Activated T-cell treated with anti-CD3 and anti-CD28 coated beads, Interleukin-2, amount 50 U/mL, for 24 hours (primary cell): Measurements from ENCODE around the gene BPI.

ENCODE experiments used
- DNase-seq: peaks from one replicate; pipeline ENCODE4 v3.0.0-alpha.2; 2020
- H3K27ac Mint-ChIP-seq: 2 replicates; pipeline ENCODE4 v1.8.0; 2020; ENCODE audit warnings: mild to moderate bottlenecking, mixed read lengths
- H3K27me3 Mint-ChIP-seq: 2 replicates; pipeline ENCODE4 v1.8.0; 2020; ENCODE audit warnings: mixed read lengths
- H3K36me3 Mint-ChIP-seq: 2 replicates; pipeline ENCODE4 v1.8.0; 2020; ENCODE audit warnings: low read depth, mixed read lengths
- H3K4me1 Mint-ChIP-seq: 2 replicates; pipeline ENCODE4 v1.8.0; 2020; ENCODE audit warnings: low read depth, mixed read lengths
- H3K4me3 Mint-ChIP-seq: 2 replicates; pipeline ENCODE4 v1.8.0; 2020; ENCODE audit warnings: mild to moderate bottlenecking, moderate library complexity, mixed read lengths
- H3K9me3 Mint-ChIP-seq: 2 replicates; pipeline ENCODE4 v1.8.0; 2020; ENCODE audit warnings: mixed read lengths

Gene BPI

DNA sequence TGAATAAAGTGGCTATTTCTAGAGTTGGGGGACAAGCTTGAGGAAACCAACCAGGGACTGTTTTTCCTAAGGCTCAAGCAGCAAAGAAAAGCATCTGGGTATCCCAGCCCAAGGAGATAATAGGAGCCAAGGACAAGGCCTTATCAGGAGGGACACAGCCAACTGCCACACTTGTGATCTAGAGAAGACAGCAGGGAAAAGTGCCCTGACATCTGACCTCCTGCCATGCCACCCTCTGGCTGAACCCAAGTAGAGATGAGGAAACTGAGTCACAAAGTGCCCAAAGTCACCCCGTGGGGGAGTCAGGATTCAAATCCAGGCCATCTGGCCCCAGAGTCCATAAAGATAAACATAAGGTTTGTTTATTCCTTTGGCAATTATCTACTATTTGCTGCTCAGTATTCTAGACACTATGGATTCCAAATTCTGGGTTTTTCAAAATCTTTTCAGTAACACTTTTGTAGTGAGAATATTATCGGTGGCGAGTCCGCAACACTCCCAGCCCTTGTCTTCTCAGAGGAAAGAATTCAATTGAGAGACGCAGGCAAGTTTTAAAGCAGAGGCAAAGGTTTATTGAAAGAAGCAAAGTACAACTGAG lies 38.9 kb downstream of the BPI start:
- no peak overlapping the region for H3K27ac Mint-ChIP-seq
- H3K36me3 Mint-ChIP-seq: no peaks in the 10 kb centered on the region
- no peaks in the 10 kb centered on the region for H3K4me1 Mint-ChIP-seq
- DNase-seq: no peak
- no peak overlapping the region for H3K4me3 Mint-ChIP-seq
- peaks cover 4% of the 10 kb centered on the region for H3K9me3 Mint-ChIP-seq
- H3K27me3 Mint-ChIP-seq: peaks cover 8% of the 10 kb centered on the region

DNA sequence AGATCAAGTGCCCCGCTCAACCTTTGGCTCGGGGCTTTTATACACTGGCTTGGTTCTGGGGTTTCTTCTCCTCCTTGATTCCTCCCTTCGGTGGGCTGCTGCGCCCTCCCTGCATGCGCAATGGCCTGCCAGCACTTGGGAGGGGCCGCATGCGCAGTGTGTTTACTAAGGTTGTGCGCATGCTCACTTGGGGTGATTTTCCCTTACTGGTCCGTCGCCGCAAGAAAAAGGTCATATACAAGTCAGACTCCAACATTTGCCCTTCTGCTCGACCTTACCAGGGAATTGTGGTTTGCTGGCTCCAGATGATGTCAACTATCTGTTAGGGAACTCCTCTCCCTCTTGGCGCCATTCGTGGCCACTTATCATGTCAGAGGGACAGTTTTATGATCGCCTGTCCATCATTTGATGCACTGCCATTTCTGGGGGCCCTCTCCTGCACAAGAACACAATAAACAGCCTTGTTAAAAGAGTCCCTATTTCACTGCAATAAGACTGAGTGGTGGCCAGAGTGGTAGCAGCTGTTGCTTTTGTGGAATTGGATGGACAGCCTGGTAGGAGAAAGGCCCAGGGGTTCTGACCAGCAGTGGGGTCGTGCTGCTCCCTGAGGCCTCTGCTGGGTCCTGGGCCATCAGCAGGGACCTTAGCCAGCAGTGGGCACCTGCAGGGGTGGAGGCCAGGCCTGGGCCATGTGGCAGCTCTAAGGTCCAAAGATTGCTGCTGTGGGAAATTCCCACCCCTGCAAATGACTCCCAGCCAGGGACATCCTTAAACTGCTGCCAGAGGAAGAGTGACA lies 39.6 kb downstream of the BPI start:
- Mint-ChIP-seq H3K36me3 (no peaks in the 10 kb centered on the region), H3K27me3 (peaks cover 6% of the 10 kb centered on the region), H3K4me3 (no peak overlapping the region), H3K9me3 (no peaks in the 10 kb centered on the region), H3K27ac (no peak overlapping the region), H3K4me1 (no peaks in the 10 kb centered on the region)
- no peak for DNase-seq

DNA sequence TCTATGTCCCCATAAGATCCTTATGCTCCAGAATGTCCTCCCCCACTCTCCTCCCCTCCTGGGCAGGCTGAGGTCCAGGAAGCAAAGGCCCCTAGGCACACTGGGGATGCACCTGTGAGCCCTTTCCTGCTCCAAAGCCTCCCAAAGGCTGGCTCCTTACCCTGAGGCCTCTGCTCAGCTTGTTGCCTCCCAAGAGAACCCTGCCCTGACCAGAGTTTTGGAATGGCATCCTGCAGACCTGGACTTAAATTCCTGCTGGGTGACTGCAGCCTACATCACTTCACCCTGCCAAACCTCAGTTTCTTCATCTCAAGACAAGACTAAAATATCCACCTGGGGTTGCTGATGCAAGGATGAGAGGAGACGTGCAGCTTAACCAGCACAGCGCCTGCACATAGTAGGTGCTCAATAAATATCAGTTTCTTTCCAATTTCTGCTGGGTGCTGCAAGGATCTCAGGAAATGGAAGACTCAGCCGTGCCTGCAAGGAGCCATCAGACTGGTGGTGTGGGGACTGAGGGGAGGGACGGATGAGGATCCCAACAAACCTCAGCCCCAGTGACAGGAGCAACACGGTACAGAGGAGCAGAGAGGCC lies 40.2 kb downstream of the BPI start:
- no peaks in the 10 kb centered on the region for H3K4me1 Mint-ChIP-seq
- H3K36me3 Mint-ChIP-seq: no peaks in the 10 kb centered on the region
- no peak overlapping the region for H3K4me3 Mint-ChIP-seq

DNA sequence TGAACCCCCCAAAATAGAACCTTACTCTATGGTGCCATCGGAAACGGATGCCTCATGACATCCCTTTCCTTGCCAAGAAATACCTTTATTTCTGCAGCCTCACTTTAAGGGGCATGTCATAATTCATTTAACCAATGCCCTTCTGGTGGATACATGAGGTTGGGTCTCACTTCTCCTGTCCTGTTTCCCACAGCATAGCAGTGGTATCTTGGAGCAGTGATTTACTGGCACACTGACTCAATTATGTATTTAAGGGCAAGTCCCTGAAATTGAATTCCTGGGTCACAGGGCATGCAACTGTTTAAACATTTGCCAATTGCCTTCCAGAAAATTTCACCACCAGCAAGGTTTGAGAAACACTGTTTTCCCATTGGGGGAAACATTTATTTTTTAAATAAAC lies 41.7 kb downstream of the BPI start:
- Mint-ChIP-seq H3K4me1 (no peaks in the 10 kb centered on the region), H3K27me3 (peaks cover 6% of the 10 kb centered on the region), H3K27ac (no peak overlapping the region), H3K4me3 (no peak overlapping the region), H3K9me3 (no peaks in the 10 kb centered on the region), H3K36me3 (no peaks in the 10 kb centered on the region)
- DNase-seq: no peak

More for the DNA sequence above, 40.2 kb downstream of the BPI start:
- H3K27ac Mint-ChIP-seq: no peak overlapping the region
- DNase-seq: no peak
- H3K9me3 Mint-ChIP-seq: no peaks in the 10 kb centered on the region
- peaks cover 6% of the 10 kb centered on the region for H3K27me3 Mint-ChIP-seq

DNA sequence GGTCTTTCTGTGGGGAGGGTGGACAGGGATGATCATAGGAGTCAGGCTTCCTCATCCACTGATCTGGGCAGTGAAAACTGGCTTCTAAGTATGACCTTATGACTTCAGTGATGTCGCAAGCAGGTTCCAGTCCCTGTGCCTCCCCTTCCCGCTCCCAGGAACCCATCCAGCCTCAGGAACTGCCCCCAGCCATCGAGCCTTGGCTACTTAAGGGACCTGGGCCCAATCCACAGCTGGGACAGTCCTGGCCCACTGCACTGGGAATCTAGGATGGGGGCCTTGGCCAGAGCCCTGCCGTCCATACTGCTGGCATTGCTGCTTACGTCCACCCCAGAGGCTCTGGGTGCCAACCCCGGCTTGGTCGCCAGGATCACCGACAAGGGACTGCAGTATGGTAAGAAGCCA lies 42.3 kb downstream of the BPI start, which contains the start of gene LBP:
Gene LBP, plus strand, starts transcription at position 236 of the 405 bp plus-strand sequence. Its CDS starts 35 bp downstream, at position 271.
- H3K4me3 Mint-ChIP-seq: no peak within 1 kb of the TSS
- H3K27me3 Mint-ChIP-seq: peaks cover 6% of the 10 kb centered on the region
- H3K9me3 Mint-ChIP-seq: no peaks in the 10 kb centered on the region
- no peak for DNase-seq
- no peaks in the 10 kb centered on the region for H3K4me1 Mint-ChIP-seq
- H3K36me3 Mint-ChIP-seq: no peaks in the 10 kb centered on the region
- H3K27ac Mint-ChIP-seq: no peak within 1 kb of the TSS

DNA sequence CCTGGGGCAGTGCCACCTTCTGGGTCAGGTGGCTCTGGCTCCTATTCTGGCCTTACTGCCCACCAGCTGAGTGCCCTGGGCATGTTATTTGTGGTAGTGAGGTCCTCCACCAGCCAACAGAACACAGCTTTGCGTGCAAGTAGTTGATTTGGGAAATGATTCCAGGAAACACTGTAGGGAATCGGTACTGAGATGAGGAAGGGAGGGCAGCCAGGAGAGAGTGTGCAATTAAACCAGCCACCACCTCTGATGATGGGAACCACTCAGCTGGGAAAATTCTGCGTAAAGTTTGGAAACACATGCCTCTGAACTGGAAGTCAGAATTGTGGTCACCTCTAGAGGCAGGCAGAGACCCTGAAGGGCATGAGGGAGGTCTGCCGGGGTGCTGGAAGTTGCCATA lies 42.8 kb downstream of the BPI start:
- no peak for DNase-seq
- no peaks in the 10 kb centered on the region for H3K36me3 Mint-ChIP-seq
- H3K4me1 Mint-ChIP-seq: no peaks in the 10 kb centered on the region
- no peak overlapping the region for H3K27ac Mint-ChIP-seq
- H3K4me3 Mint-ChIP-seq: no peak overlapping the region
- H3K27me3 Mint-ChIP-seq: peaks cover 6% of the 10 kb centered on the region
- no peaks in the 10 kb centered on the region for H3K9me3 Mint-ChIP-seq

DNA sequence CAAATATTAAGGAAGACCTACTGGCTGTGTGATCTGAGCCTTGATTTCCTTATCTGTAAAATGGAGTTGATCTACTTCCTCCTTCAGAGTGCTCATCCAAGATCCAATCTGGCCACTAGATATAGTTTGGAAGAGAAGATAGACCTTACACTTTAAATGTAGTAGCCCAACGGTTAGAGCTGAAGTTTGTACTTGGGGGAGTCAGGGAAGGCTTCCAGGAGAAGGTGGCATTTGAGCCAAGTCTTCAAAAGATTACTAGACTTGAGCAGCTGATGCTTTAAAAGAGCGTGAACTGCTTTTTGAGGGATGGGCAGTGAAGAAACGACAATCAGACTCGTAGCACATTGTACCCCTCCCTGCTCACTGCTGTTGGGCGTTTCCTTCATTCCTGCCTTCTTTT lies 45.9 kb downstream of the BPI start:
- H3K9me3 Mint-ChIP-seq: no peaks in the 10 kb centered on the region
- H3K27me3 Mint-ChIP-seq: peaks cover 6% of the 10 kb centered on the region
- H3K36me3 Mint-ChIP-seq: no peaks in the 10 kb centered on the region
- no peak overlapping the region for H3K4me3 Mint-ChIP-seq
- H3K4me1 Mint-ChIP-seq: peaks cover 3% of the 10 kb centered on the region
- H3K27ac Mint-ChIP-seq: no peak overlapping the region
- DNase-seq: no peak

DNA sequence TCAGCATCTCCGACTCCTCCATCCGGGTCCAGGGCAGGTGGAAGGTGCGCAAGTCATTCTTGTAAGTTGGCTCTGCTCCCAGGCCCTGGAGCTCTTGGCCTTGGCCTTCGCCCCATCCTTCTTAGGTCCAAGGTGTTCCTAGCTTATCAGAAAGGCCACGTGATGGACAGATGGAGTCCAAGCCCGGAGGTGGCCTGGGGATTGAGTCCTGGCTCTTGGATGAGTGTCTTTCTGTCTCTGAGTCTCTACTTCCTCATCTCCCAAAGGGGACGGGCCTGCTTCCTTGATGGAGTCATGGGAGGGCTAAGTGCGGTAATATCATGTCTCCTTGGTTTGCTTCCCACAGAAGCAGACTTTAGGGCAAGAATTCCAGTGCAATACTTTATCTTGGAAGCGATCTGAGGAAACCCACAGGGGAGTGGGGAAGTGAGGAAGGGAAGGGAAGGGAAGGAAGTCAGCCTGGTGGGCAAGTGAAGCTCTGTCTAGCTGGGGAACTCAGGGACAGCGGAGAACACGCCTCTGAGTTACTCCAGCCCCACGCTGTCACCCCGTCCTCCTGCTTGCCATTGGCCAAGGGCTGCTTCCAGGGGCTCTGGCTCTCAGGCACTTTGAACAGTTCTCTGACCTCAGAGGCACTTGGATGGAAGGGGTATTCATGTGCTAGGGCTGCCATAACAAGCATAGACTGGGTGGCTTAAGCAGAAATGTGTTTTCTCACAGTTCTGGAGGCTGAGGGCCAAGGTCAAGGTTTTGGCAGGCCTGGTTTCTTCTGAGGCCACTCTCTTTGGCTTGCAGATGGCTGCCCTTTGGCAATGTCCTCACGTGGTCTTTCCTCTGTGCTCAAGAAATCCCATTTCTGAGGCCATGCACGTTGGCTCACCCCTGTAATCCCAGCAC lies 47.2 kb downstream of the BPI start:
- H3K9me3 Mint-ChIP-seq: no peaks in the 10 kb centered on the region
- no peak overlapping the region for H3K4me3 Mint-ChIP-seq
- no peak for DNase-seq
- H3K4me1 Mint-ChIP-seq: peaks cover 3% of the 10 kb centered on the region
- H3K27me3 Mint-ChIP-seq: peaks cover 6% of the 10 kb centered on the region
- no peak overlapping the region for H3K27ac Mint-ChIP-seq
- H3K36me3 Mint-ChIP-seq: no peaks in the 10 kb centered on the region

DNA sequence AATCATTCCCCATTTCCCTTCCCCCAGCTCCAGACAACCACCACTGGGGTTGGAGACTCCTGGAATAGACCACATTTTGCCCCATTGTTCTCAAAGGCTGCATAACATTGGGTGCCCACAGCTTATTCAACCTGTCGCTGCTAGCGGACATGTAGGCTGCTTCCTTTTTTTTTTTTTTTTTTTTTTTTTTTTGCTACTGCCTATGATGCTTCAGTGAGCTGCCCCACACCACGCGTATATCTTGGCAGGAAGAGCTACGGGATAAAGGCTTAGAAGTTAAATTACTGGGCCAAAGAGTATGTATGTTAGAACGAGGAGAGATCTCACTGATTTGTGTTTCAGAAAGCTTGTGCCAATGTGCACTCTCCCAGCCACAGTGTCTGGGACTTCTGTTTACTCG lies 49.4 kb downstream of the BPI start:
- DNase-seq: no peak
- Mint-ChIP-seq H3K27ac (no peak overlapping the region), H3K4me1 (peaks cover 6% of the 10 kb centered on the region)

DNA sequence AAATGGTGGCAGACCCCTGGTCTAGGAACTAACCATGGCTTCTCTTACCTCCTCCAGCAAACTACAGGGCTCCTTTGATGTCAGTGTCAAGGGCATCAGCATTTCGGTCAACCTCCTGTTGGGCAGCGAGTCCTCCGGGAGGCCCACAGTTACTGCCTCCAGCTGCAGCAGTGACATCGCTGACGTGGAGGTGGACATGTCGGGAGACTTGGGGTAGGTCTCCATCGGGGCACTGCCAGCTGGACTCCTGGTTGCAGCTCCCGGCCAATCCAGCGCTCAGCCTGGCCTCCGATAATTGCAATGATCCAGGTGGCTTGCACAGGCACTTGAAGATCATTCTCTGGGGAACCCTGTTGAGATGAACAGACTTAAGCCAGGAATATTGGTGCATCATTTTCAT lies 50.3 kb downstream of the BPI start:
- no peak for DNase-seq
- Mint-ChIP-seq H3K4me3 (no peak overlapping the region), H3K4me1 (peaks cover 6% of the 10 kb centered on the region), H3K27ac (no peak overlapping the region), H3K9me3 (no peaks in the 10 kb centered on the region), H3K27me3 (peaks cover 3% of the 10 kb centered on the region), H3K36me3 (no peaks in the 10 kb centered on the region)

More for the DNA sequence above, 49.4 kb downstream of the BPI start:
- Mint-ChIP-seq H3K27me3 (peaks cover 3% of the 10 kb centered on the region), H3K9me3 (no peaks in the 10 kb centered on the region), H3K36me3 (no peaks in the 10 kb centered on the region), H3K4me3 (no peak overlapping the region)

DNA sequence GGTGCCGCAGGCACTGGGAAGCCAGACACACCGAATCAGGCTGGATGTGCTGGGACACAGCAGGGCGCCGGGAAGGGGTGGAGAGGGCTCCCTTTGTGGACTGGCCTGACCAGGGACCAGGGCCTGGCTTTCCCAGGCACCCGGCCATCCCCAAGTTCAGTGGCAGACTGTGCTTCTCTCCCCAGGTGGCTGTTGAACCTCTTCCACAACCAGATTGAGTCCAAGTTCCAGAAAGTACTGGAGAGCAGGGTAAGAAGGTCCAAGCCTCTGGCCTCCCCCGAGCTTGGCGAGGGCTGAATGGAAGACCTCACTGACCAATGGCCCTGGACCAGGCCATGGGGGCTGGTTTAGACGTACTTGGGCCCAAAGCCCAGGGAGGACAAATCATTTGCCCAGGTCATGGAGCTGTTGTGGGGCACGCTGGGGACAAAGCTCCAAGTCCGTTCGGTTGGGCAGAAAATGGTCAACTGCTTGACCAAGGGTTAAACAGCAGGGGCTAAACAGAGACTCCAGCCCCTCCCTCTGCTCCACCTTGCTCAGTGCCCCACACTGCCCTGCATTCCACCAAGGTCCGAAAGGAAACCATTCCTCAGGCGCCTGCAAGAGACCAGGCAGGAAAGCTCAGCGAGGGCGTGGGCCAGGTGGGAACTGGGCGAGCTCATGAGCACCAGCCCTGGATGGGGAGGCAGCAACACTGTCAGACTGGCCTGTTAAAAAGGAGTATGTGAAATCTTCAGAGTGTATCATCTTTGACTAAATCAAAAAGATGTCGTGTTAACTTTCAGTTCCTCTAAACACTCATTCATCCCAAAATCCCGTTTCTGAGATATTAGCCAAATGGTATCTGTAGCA lies 51.4 kb downstream of the BPI start:
- Mint-ChIP-seq H3K36me3 (no peaks in the 10 kb centered on the region), H3K4me3 (no peak overlapping the region), H3K9me3 (no peaks in the 10 kb centered on the region), H3K4me1 (peaks cover 6% of the 10 kb centered on the region), H3K27ac (no peak overlapping the region), H3K27me3 (peaks cover 3% of the 10 kb centered on the region)
- no peak for DNase-seq

DNA sequence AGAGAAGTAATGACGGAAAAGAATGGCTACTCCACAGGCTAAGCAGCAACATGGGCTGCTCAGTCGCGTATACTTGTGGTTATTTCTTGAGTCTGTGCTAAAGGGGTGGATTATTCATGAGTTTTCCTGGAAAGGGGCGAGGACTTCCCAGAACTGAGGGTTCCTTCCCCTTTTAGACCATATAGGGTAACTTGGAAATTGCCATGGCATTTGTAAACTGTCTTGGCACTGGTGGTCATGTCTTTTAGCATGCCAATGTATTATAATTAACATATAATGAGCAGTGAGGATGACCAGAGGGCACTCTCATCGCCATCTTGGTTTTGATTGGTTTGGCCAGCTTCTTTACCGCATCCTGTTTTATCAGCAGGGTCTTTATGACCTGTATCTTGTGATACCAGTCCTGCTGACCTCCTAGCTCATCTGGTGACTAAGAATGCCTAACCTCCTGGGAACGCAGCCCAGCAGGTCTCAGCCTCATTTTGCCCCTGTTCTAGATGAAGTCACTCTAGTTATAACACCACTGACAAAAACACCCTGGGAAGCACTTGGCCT lies 53.8 kb downstream of the BPI start:
- DNase-seq: no peak
- Mint-ChIP-seq H3K36me3 (no peaks in the 10 kb centered on the region), H3K4me1 (peaks cover 6% of the 10 kb centered on the region), H3K27ac (no peak overlapping the region), H3K9me3 (no peaks in the 10 kb centered on the region), H3K4me3 (no peak overlapping the region), H3K27me3 (peaks cover 3% of the 10 kb centered on the region)

DNA sequence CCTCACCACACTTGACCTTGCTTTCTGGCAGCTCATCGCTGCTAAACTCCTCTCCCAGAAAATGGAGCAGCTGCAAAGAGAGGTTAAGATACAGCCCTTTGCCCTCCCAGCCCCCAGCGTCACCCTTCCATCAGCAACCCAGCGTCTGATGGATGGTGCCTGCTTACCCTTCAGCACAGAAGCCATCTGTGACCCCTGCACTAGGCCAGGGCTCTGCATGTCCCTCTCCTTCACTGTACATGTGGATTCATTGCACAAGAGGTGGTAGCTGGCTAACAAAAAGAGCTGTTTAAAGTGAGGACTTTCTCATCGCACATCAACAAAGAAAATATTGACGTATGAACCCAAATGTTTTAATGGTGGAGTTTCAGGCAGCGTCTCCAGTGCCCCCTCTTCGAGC lies 54.6 kb downstream of the BPI start:
- Mint-ChIP-seq H3K36me3 (no peaks in the 10 kb centered on the region), H3K27me3 (peaks cover 5% of the 10 kb centered on the region), H3K4me1 (peaks cover 4% of the 10 kb centered on the region), H3K27ac (no peak overlapping the region), H3K9me3 (no peaks in the 10 kb centered on the region), H3K4me3 (no peak overlapping the region)
- no peak for DNase-seq
